HEK293 (cell line): ENCODE data around the gene ARAP3.

Experiments used
- CTCF ChIA-PET: fragments of 350-600 bp; formaldehyde crosslinking; extraction: SDS; loops from one replicate; lab custom pipeline; 2021; ENCODE audit warnings: antibody characterized with exemption; lab: Yijun Ruan, JAX
- POLR2A ChIA-PET: fragments of 300-600 bp; formaldehyde crosslinking; extraction: SDS; loops from one replicate; lab custom pipeline; 2020; ENCODE audit warnings: antibody characterized with exemption, inconsistent platforms; lab: Yijun Ruan, JAX
- H3K27ac ChIP-seq: fragments of 200-500 bp; sonication (Bioruptor generic); 2 replicates; pipeline ENCODE4 v1.5.1; 2014; ENCODE audit warnings: low read depth, low read length, control low read depth, inconsistent platforms; ENCODE audit errors: extremely low read depth
- H3K36me3 ChIP-seq, 2 experiments: fragments of 200-500 bp in 1 of 2; sonication (Bioruptor generic) in 1 of 2; 1 replicate in 1 of 2; 2 replicates in 1 of 2; pipeline ENCODE4 v1.5.1; 2014 to 2017; ENCODE audit warnings: inconsistent platforms in 2 of 2, low read length in 2 of 2; ENCODE audit not compliant: control insufficient read depth in 2 of 2, insufficient read depth in 1 of 2
- H3K4me1 ChIP-seq: fragments of 200-500 bp; sonication (Bioruptor generic); 2 replicates; pipeline ENCODE4 v1.5.1; 2014; ENCODE audit warnings: mild to moderate bottlenecking, low read length, inconsistent platforms; ENCODE audit not compliant: control insufficient read depth, insufficient read depth
- H3K4me3 ChIP-seq: 2 replicates; pipeline ENCODE4 v1.5.1; 2011; ENCODE audit warnings: low read depth, mild to moderate bottlenecking, control low read depth, low read length, moderate library complexity
- H3K9me3 ChIP-seq: fragments of 200-500 bp; sonication (Bioruptor generic); 2 replicates; pipeline ENCODE4 v1.5.1; 2014; ENCODE audit warnings: low read depth, low read length, inconsistent platforms; ENCODE audit not compliant: control insufficient read depth, insufficient read depth
- EGR2 ChIP-seq: fragments of 450-650 bp; formaldehyde crosslinking; IDR thresholded peaks from 2 replicates; pipeline ENCODE4 v1.5.1; 2016; ENCODE audit warnings: low read depth, missing biosample characterization, missing genetic modification characterization
- FEZF1 ChIP-seq: fragments of 450-650 bp; formaldehyde crosslinking; IDR thresholded peaks from 2 replicates; pipeline ENCODE4 v1.5.1; 2016; ENCODE audit warnings: missing biosample characterization, missing genetic modification characterization
- KLF8 ChIP-seq: fragments of 450-650 bp; formaldehyde crosslinking; IDR thresholded peaks from 2 replicates; pipeline ENCODE4 v1.5.1; 2016; ENCODE audit warnings: missing biosample characterization, missing genetic modification characterization
- OSR2 ChIP-seq: fragments of 450-650 bp; formaldehyde crosslinking; IDR thresholded peaks from 2 replicates; pipeline ENCODE4 v1.5.1; 2016; ENCODE audit warnings: missing biosample characterization, missing genetic modification characterization
- PRDM1 ChIP-seq: fragments of 450-650 bp; formaldehyde crosslinking; IDR thresholded peaks from 2 replicates; pipeline ENCODE4; 2016; ENCODE audit warnings: missing biosample characterization, missing genetic modification characterization
- PRDM10 ChIP-seq: fragments of 450-650 bp; formaldehyde crosslinking; IDR thresholded peaks from 2 replicates; pipeline ENCODE4 v1.5.1; 2016; ENCODE audit warnings: missing biosample characterization, missing genetic modification characterization
- SCRT2 ChIP-seq: fragments of 450-650 bp; formaldehyde crosslinking; IDR thresholded peaks from 2 replicates; pipeline ENCODE4 v1.5.1; 2016; ENCODE audit warnings: missing biosample characterization, missing genetic modification characterization
- SP2 ChIP-seq: fragments of 450-650 bp; formaldehyde crosslinking; IDR thresholded peaks from 2 replicates; pipeline ENCODE4 v1.5.1; 2016; ENCODE audit warnings: missing biosample characterization, missing genetic modification characterization
- YY1 ChIP-seq: fragments of 450-650 bp; formaldehyde crosslinking; IDR thresholded peaks from 2 replicates; pipeline ENCODE4 v1.5.1; 2018; ENCODE audit warnings: missing biosample characterization, missing genetic modification characterization
- ZBTB26 ChIP-seq: fragments of 450-650 bp; formaldehyde crosslinking; optimal IDR thresholded peaks from 2 replicates; pipeline ENCODE3; 2016; ENCODE audit warnings: missing biosample characterization, mild to moderate bottlenecking, missing genetic modification characterization
- ZEB2 ChIP-seq: fragments of 450-650 bp; formaldehyde crosslinking; IDR thresholded peaks from 2 replicates; pipeline ENCODE4 v1.5.1; 2016; ENCODE audit warnings: missing biosample characterization, missing genetic modification characterization
- ZFHX2 ChIP-seq: fragments of 450-650 bp; formaldehyde crosslinking; conservative IDR thresholded peaks from 2 replicates; pipeline ENCODE4 v1.5.1; 2016; ENCODE audit warnings: missing biosample characterization, missing genetic modification characterization
- ZNF114 ChIP-seq: fragments of 450-650 bp; formaldehyde crosslinking; IDR thresholded peaks from 2 replicates; pipeline ENCODE4 v1.5.0; 2017; ENCODE audit warnings: missing biosample characterization, missing genetic modification characterization
- ZNF2 ChIP-seq: fragments of 450-650 bp; formaldehyde crosslinking; IDR thresholded peaks from 2 replicates; pipeline ENCODE4 v1.5.1; 2016; ENCODE audit warnings: missing biosample characterization, missing genetic modification characterization
- ZNF335 ChIP-seq: fragments of 450-650 bp; formaldehyde crosslinking; conservative IDR thresholded peaks from 2 replicates; pipeline ENCODE4 v1.5.1; 2016; ENCODE audit warnings: missing biosample characterization, missing genetic modification characterization
- ZNF37A ChIP-seq: fragments of 450-650 bp; IDR thresholded peaks from 2 replicates; pipeline ENCODE4 v1.5.1; 2018; ENCODE audit warnings: missing biosample characterization, missing genetic modification characterization
- ZNF423 ChIP-seq: fragments of 450-650 bp; formaldehyde crosslinking; IDR thresholded peaks from 2 replicates; pipeline ENCODE4 v1.5.1; 2016; ENCODE audit warnings: missing biosample characterization, missing genetic modification characterization
- ZNF473 ChIP-seq: fragments of 450-650 bp; formaldehyde crosslinking; IDR thresholded peaks from 2 replicates; pipeline ENCODE4 v1.5.1; 2017; ENCODE audit warnings: missing biosample characterization, missing genetic modification characterization
- ZNF580 ChIP-seq: fragments of 450-650 bp; formaldehyde crosslinking; IDR thresholded peaks from 2 replicates; pipeline ENCODE4 v1.5.1; 2016; ENCODE audit warnings: missing biosample characterization, missing genetic modification characterization
- ZSCAN4 ChIP-seq: fragments of 450-650 bp; formaldehyde crosslinking; IDR thresholded peaks from 2 replicates; pipeline ENCODE4 v1.5.1; 2017; ENCODE audit warnings: missing biosample characterization, missing genetic modification characterization

Gene ARAP3

GRCh38 chr5:141683596-141684141 lies 1.6 kb upstream of the ARAP3 start (continued):
- TF ChIP-seq PRDM10 (tag by site-specific recombination) = peak; percentile 98

GRCh38 chr5:141681295-141681694 lies 735 bp downstream of the ARAP3 start:
- ChIA-PET POLR2A (interaction anchor here (1.0 to 1.7 kb wide), 2 partner anchors 11 to 244 kb away, joined by 4 to 8 read pairs; no protein-coding TSS in a partner anchor), CTCF (interaction anchor here (0.5 to 2.8 kb wide), 4 partner anchors 11 to 283 kb away, joined by 3 to 12 read pairs (median 6); no protein-coding TSS in a partner anchor)
- peak overlapping the region; percentile 52 for H3K4me3 ChIP-seq
- no peaks in the 10 kb centered on the region for H3K4me1 ChIP-seq
- peak overlapping the region; percentile 52; the same call in 1 of the 2 replicates for H3K27ac ChIP-seq
- no peaks in the 10 kb centered on the region; a peak in 1 of 3 replicates for H3K36me3 ChIP-seq
- H3K9me3 ChIP-seq = no peaks in the 10 kb centered on the region
- peak; percentile 47 for TF ChIP-seq ZNF335
- 0 out of 2 replicates have a peak, but pooled peaks have one; percentile 37 for TF ChIP-seq PRDM1 (tag by site-specific recombination)
- no peak for TF ChIP-seq OSR2 (tag by site-specific recombination)
- TF ChIP-seq, all 188 proteins: peak for 2

- ChIA-PET POLR2A (interaction anchor here (1.0 kb wide), 1 partner anchor 244 kb away, joined by 4 read pairs; no protein-coding TSS in a partner anchor), CTCF (interaction anchor here (0.5 to 1.4 kb wide), 3 partner anchors 11 to 283 kb away, joined by 3 to 7 read pairs (median 6); no protein-coding TSS in a partner anchor)
- Histone ChIP-seq H3K4me1 (no peaks in the 10 kb centered on the region), H3K36me3 (no peaks in the 10 kb centered on the region; a peak in 1 of 3 replicates), H3K27ac (no peak overlapping the region), H3K4me3 (no peak overlapping the region), H3K9me3 (no peaks in the 10 kb centered on the region)
- TF ChIP-seq EGR2 (peak; percentile 57), KLF8 (tag by site-specific recombination) (no peak), SP2 (peak; percentile 71), ZNF473 (tag by site-specific recombination) (no peak), ZFHX2 (tag by site-specific recombination) (peak; percentile 61)
Observed at GRCh38 chr5:141680751-141681201, 1.3 kb downstream of the ARAP3 start.

- no peaks in the 10 kb centered on the region for H3K9me3 ChIP-seq
- no peaks in the 10 kb centered on the region for H3K4me1 ChIP-seq
- POLR2A ChIA-PET = no interaction called here
- no peak overlapping the region for H3K4me3 ChIP-seq
- CTCF ChIA-PET = no interaction called here
- H3K27ac ChIP-seq = no peak overlapping the region
- H3K36me3 ChIP-seq = no peaks in the 10 kb centered on the region; a peak in 1 of 3 replicates
- TF ChIP-seq YY1 (tag by site-specific recombination) (no peak), ZNF2 (no peak), ZNF114 (tag by site-specific recombination) (no peak), ZSCAN4 (tag by site-specific recombination) (no peak), ZNF580 (tag by site-specific recombination) (no peak), ZEB2 (tag by site-specific recombination) (no peak), ZNF37A (no peak), EGR2 (no peak), FEZF1 (tag by site-specific recombination) (no peak), SCRT2 (tag by site-specific recombination) (no peak), ZNF423 (tag by site-specific recombination) (no peak), ZBTB26 (tag by site-specific recombination) (no peak)
Observed at GRCh38 chr5:141680178-141680577, 1.9 kb downstream of the ARAP3 start.
